HEK293 (cell line): ENCODE results near the gene CHRNA7.

ENCODE experiments used
- CTCF ChIA-PET: fragments of 350-600 bp; formaldehyde crosslinking; extraction: SDS; loops from one replicate; lab custom pipeline; 2021; ENCODE audit warnings: antibody characterized with exemption; lab: Yijun Ruan, JAX
- POLR2A ChIA-PET: fragments of 300-600 bp; formaldehyde crosslinking; extraction: SDS; loops from one replicate; lab custom pipeline; 2020; ENCODE audit warnings: antibody characterized with exemption, inconsistent platforms; lab: Yijun Ruan, JAX
- H3K27ac ChIP-seq: fragments of 200-500 bp; sonication (Bioruptor generic); 2 replicates; pipeline ENCODE4 v1.5.1; 2014; ENCODE audit warnings: low read depth, low read length, control low read depth, inconsistent platforms; ENCODE audit errors: extremely low read depth
- H3K36me3 ChIP-seq, 2 experiments: fragments of 200-500 bp in 1 of 2; sonication (Bioruptor generic) in 1 of 2; 1 replicate in 1 of 2; 2 replicates in 1 of 2; pipeline ENCODE4 v1.5.1; 2014 to 2017; ENCODE audit warnings: inconsistent platforms in 2 of 2, low read length in 2 of 2; ENCODE audit not compliant: control insufficient read depth in 2 of 2, insufficient read depth in 1 of 2
- H3K4me1 ChIP-seq: fragments of 200-500 bp; sonication (Bioruptor generic); 2 replicates; pipeline ENCODE4 v1.5.1; 2014; ENCODE audit warnings: mild to moderate bottlenecking, low read length, inconsistent platforms; ENCODE audit not compliant: control insufficient read depth, insufficient read depth
- H3K4me3 ChIP-seq: 2 replicates; pipeline ENCODE4 v1.5.1; 2011; ENCODE audit warnings: low read depth, mild to moderate bottlenecking, control low read depth, low read length, moderate library complexity
- H3K9me3 ChIP-seq: fragments of 200-500 bp; sonication (Bioruptor generic); 2 replicates; pipeline ENCODE4 v1.5.1; 2014; ENCODE audit warnings: low read depth, low read length, inconsistent platforms; ENCODE audit not compliant: control insufficient read depth, insufficient read depth
- AEBP2 ChIP-seq: fragments of 450-650 bp; formaldehyde crosslinking; IDR thresholded peaks from 2 replicates; pipeline ENCODE4 v1.5.1; 2016; ENCODE audit warnings: missing biosample characterization, missing genetic modification characterization, borderline replicate concordance
- CTCF ChIP-seq: fragments of 450-650 bp; formaldehyde crosslinking; IDR thresholded peaks from 2 replicates; pipeline ENCODE4 v1.5.1; 2016; ENCODE audit warnings: missing biosample characterization, missing genetic modification characterization
- GLI4 ChIP-seq: fragments of 450-650 bp; formaldehyde crosslinking; IDR thresholded peaks from 2 replicates; pipeline ENCODE4 v1.5.1; 2016; ENCODE audit warnings: missing biosample characterization, missing genetic modification characterization
- MZF1 ChIP-seq: fragments of 450-650 bp; formaldehyde crosslinking; IDR thresholded peaks from 2 replicates; pipeline ENCODE4 v1.5.1; 2017; ENCODE audit warnings: missing biosample characterization, missing genetic modification characterization, borderline replicate concordance
- SALL2 ChIP-seq: fragments of 450-650 bp; formaldehyde crosslinking; IDR thresholded peaks from 2 replicates; pipeline ENCODE4 v1.5.0; 2017; ENCODE audit warnings: missing biosample characterization, mild to moderate bottlenecking, missing genetic modification characterization, borderline replicate concordance
- ZBTB11 ChIP-seq: fragments of 450-650 bp; formaldehyde crosslinking; conservative IDR thresholded peaks from 2 replicates; pipeline ENCODE4 v1.5.1; 2016; ENCODE audit warnings: low read depth, missing biosample characterization, missing genetic modification characterization
- ZBTB48 ChIP-seq: fragments of 450-650 bp; formaldehyde crosslinking; IDR thresholded peaks from 2 replicates; pipeline ENCODE4 v1.5.1; 2016; ENCODE audit warnings: missing biosample characterization, missing genetic modification characterization
- ZFP37 ChIP-seq: fragments of 450-650 bp; formaldehyde crosslinking; IDR thresholded peaks from 2 replicates; pipeline ENCODE4 v1.5.1; 2016; ENCODE audit warnings: missing biosample characterization, missing genetic modification characterization
- ZFP69B ChIP-seq: fragments of 450-650 bp; formaldehyde crosslinking; IDR thresholded peaks from 2 replicates; pipeline ENCODE4 v1.5.1; 2016; ENCODE audit warnings: missing biosample characterization, missing genetic modification characterization
- ZNF10 ChIP-seq: fragments of 450-650 bp; formaldehyde crosslinking; IDR thresholded peaks from 2 replicates; pipeline ENCODE4 v1.5.1; 2017; ENCODE audit warnings: missing biosample characterization, missing genetic modification characterization
- ZNF133 ChIP-seq: fragments of 450-650 bp; formaldehyde crosslinking; IDR thresholded peaks from 2 replicates; pipeline ENCODE4 v1.5.1; 2016; ENCODE audit warnings: missing biosample characterization, missing genetic modification characterization
- ZNF292 ChIP-seq: fragments of 450-650 bp; formaldehyde crosslinking; IDR thresholded peaks from 2 replicates; pipeline ENCODE4 v1.5.1; 2016; ENCODE audit warnings: low read depth, missing biosample characterization, missing genetic modification characterization, borderline replicate concordance
- ZNF510 ChIP-seq: fragments of 450-650 bp; formaldehyde crosslinking; IDR thresholded peaks from 2 replicates; pipeline ENCODE4 v1.5.1; 2018; ENCODE audit warnings: mild to moderate bottlenecking, missing genetic modification characterization, missing biosample characterization; ENCODE audit not compliant: insufficient replicate concordance
- ZNF558 ChIP-seq: fragments of 450-650 bp; formaldehyde crosslinking; IDR thresholded peaks from 2 replicates; pipeline ENCODE4 v1.5.1; 2016; ENCODE audit warnings: missing biosample characterization, missing genetic modification characterization
- ZNF560 ChIP-seq: fragments of 450-650 bp; formaldehyde crosslinking; IDR thresholded peaks from 2 replicates; pipeline ENCODE4 v1.5.1; 2017; ENCODE audit warnings: missing biosample characterization, missing genetic modification characterization, borderline replicate concordance
- ZNF561 ChIP-seq: fragments of 450-650 bp; IDR thresholded peaks from 2 replicates; pipeline ENCODE4 v1.5.1; 2018; ENCODE audit warnings: missing biosample characterization, missing genetic modification characterization, borderline replicate concordance
- ZNF621 ChIP-seq: fragments of 450-650 bp; formaldehyde crosslinking; IDR thresholded peaks from 2 replicates; pipeline ENCODE4 v1.5.1; 2017; ENCODE audit warnings: missing biosample characterization, missing genetic modification characterization
- ZNF623 ChIP-seq: fragments of 450-650 bp; formaldehyde crosslinking; IDR thresholded peaks from 2 replicates; pipeline ENCODE4 v1.5.1; 2016; ENCODE audit warnings: missing biosample characterization, missing genetic modification characterization
- ZNF701 ChIP-seq: fragments of 450-650 bp; formaldehyde crosslinking; IDR thresholded peaks from 2 replicates; pipeline ENCODE4 v1.5.1; 2016; ENCODE audit warnings: missing biosample characterization, missing genetic modification characterization
- ZNF792 ChIP-seq: fragments of 450-650 bp; formaldehyde crosslinking; IDR thresholded peaks from 2 replicates; pipeline ENCODE4 v1.5.1; 2016; ENCODE audit warnings: missing biosample characterization, missing genetic modification characterization
- ZSCAN23 ChIP-seq: fragments of 450-650 bp; formaldehyde crosslinking; IDR thresholded peaks from 2 replicates; pipeline ENCODE4 v1.5.1; 2016; ENCODE audit warnings: missing biosample characterization, missing genetic modification characterization
- ZSCAN5A ChIP-seq: fragments of 450-650 bp; formaldehyde crosslinking; IDR thresholded peaks from 2 replicates; pipeline ENCODE4 v1.5.1; 2016; ENCODE audit warnings: missing biosample characterization, missing genetic modification characterization

Gene CHRNA7

GRCh38 chr15:32121384-32121695, 91.0 kb downstream of the CHRNA7 start:
- no peak overlapping the region for H3K4me3 ChIP-seq
- no peak for TF ChIP-seq GLI4 (tag by site-specific recombination)
- no peak for TF ChIP-seq ZNF510 (tag by site-specific recombination)
- no peak for TF ChIP-seq ZNF621 (tag by site-specific recombination)
- TF ChIP-seq ZSCAN5A (tag by site-specific recombination) = no peak
- no peak for TF ChIP-seq ZBTB11
- no peak for TF ChIP-seq ZNF133 (tag by site-specific recombination)
- no peak for TF ChIP-seq ZNF623 (tag by site-specific recombination)
- no peak for TF ChIP-seq SALL2 (tag by site-specific recombination)
- TF ChIP-seq ZNF292 (tag by site-specific recombination) = no peak
- no peak for TF ChIP-seq CTCF (tag by site-specific recombination)
- no peak for TF ChIP-seq ZNF701 (tag by site-specific recombination)
- TF ChIP-seq, all 188 proteins: peak for 0
- CTCF ChIA-PET = no interaction called here
- no peaks in the 10 kb centered on the region for H3K4me1 ChIP-seq
- H3K9me3 ChIP-seq = no peaks in the 10 kb centered on the region
- POLR2A ChIA-PET = no interaction called here
- H3K27ac ChIP-seq = no peak overlapping the region
- H3K36me3 ChIP-seq = no peaks in the 10 kb centered on the region

GRCh38 chr15:32122013-32122412, 91.7 kb downstream of the CHRNA7 start:
- ChIA-PET CTCF (no interaction called here), POLR2A (no interaction called here)

More at GRCh38 chr15:32122013-32122412, 91.7 kb downstream of the CHRNA7 start:
- TF ChIP-seq ZNF10 (tag by site-specific recombination) (no peak), ZNF560 (no peak), ZNF561 (no peak), ZFP69B (tag by site-specific recombination) (no peak), ZBTB48 (no peak), ZFP37 (no peak), AEBP2 (tag by site-specific recombination) (no peak), MZF1 (tag by site-specific recombination) (no peak), ZNF792 (no peak), ZNF558 (no peak), ZSCAN23 (no peak)
- TF ChIP-seq, all 188 proteins: peak for 0
- Histone ChIP-seq H3K27ac (no peak overlapping the region), H3K36me3 (no peaks in the 10 kb centered on the region), H3K9me3 (no peaks in the 10 kb centered on the region), H3K4me3 (no peak overlapping the region), H3K4me1 (no peaks in the 10 kb centered on the region)
